HCT116 (cell line): ENCODE measurements around the gene KRTAP1-3. TPM values are rescaled to one million over a fixed set of nuclear protein-coding genes. Genes with fewer than 3 reads are reported as not detected.

Source experiments
- ATAC-seq: fragments of 200-7000 bp; cut with Tn5 transposase; 2 replicates; pipeline ENCODE4 v1.9.1; 2020; ENCODE audit warnings: mild to moderate bottlenecking, moderate library complexity
- BruUV-seq: library from RNA; stranded (reverse); fragments of 400-500 nt; replicated peaks from 2 replicates; lab custom pipeline; 2021; lab: Mats Ljungman, UMichigan
- CTCF ChIA-PET: fragments of 300-600 bp; sonication (Branson Sonifier 250); formaldehyde crosslinking; loops from one replicate; lab custom pipeline; 2021; ENCODE audit warnings: antibody characterized with exemption; lab: Charles Lee
- POLR2A ChIA-PET: fragments of 300-600, 350-600 bp; sonication (Branson Sonifier 250); formaldehyde crosslinking; loops from one replicate; lab custom pipeline; 2021; ENCODE audit warnings: antibody characterized with exemption; lab: Charles Lee
- RAD21 ChIA-PET, 2 experiments: fragments of 300-600 bp; sonication (Branson Sonifier 250); formaldehyde crosslinking; loops; one replicate each; lab custom pipeline; 2023; ENCODE audit warnings: low total read pairs in 2 of 2; ENCODE audit not compliant: uncharacterized antibody in 2 of 2, unreplicated experiment in 2 of 2, low non-redundant PET in 1 of 2; lab: Charles Lee
- DNase-seq: peaks from one replicate; pipeline ENCODE4 v3.0.0-alpha.2; 2010; ENCODE audit warnings: low read depth, low spot score
- H2AFZ ChIP-seq: fragments of 200-600 bp; shearing (Covaris generic), sonication (generic); 2 replicates; pipeline ENCODE4 v1.6.1; 2017; ENCODE audit warnings: low read depth, mixed run types, mixed read lengths, antibody characterized with exemption, low read length; ENCODE audit not compliant: poor library complexity, severe bottlenecking
- H3K27ac ChIP-seq: 2 replicates; pipeline ENCODE4 v1.5.1; 2012; ENCODE audit warnings: low read depth, low read length
- H3K27me3 ChIP-seq: fragments of 200-600 bp; sonication (generic); 2 replicates; pipeline ENCODE4 v1.6.1; 2016; ENCODE audit warnings: mixed run types, low read length, mixed read lengths; ENCODE audit not compliant: insufficient read depth
- H3K36me3 ChIP-seq, 2 experiments: fragments of 200-500 bp in 1 of 2; fragments of 200-600 bp in 1 of 2; sonication (Bioruptor generic) in 1 of 2; sonication (generic) in 1 of 2; 2 replicates each; pipeline versions ENCODE4 v1.5.1 to v1.6.1; 2014 to 2016; ENCODE audit warnings: low read length in 2 of 2, inconsistent platforms in 1 of 2, mixed read lengths in 1 of 2, mixed run types in 1 of 2; ENCODE audit not compliant: insufficient read depth in 2 of 2, control insufficient read depth in 1 of 2
- H3K4me1 ChIP-seq, 2 experiments: fragments of 200-600 bp in 1 of 2; sonication (generic) in 1 of 2; 2 replicates each; pipeline versions ENCODE4 v1.5.1 to v1.6.1; 2012 to 2017; ENCODE audit warnings: low read length in 2 of 2, inconsistent platforms in 1 of 2, mild to moderate bottlenecking in 1 of 2, mixed read lengths in 1 of 2, mixed run types in 1 of 2, moderate library complexity in 1 of 2; ENCODE audit not compliant: insufficient read depth in 2 of 2, control insufficient read depth in 1 of 2
- H3K4me2 ChIP-seq: fragments of 200-600 bp; sonication (generic); 2 replicates; pipeline ENCODE4 v1.6.1; 2017; ENCODE audit warnings: mixed run types, low read length, mixed read lengths
- H3K4me3 ChIP-seq, 2 experiments: fragments of 200-600 bp in 1 of 2; sonication (generic) in 1 of 2; replicated peaks in 1 of 2; 2 replicates each; pipeline ENCODE4 v1.5.1; 2011 to 2016; ENCODE audit warnings: low read length in 2 of 2, control low read depth in 1 of 2, low read depth in 1 of 2, mild to moderate bottlenecking in 1 of 2, mixed read lengths in 1 of 2, mixed run types in 1 of 2
- H3K79me2 ChIP-seq: fragments of 200-600 bp; sonication (generic); 2 replicates; pipeline ENCODE4 v1.6.1; 2017; ENCODE audit warnings: mild to moderate bottlenecking, mixed run types, low read length, moderate library complexity, mixed read lengths; ENCODE audit not compliant: insufficient read depth
- H3K9ac ChIP-seq: fragments of 200-600 bp; sonication (generic); 2 replicates; pipeline ENCODE4 v1.6.1; 2016; ENCODE audit warnings: low read length, mixed read lengths
- H3K9me2 ChIP-seq: fragments of 200-600 bp; sonication (generic), shearing (Covaris generic); 2 replicates; pipeline ENCODE4 v1.6.1; 2017; ENCODE audit warnings: mixed run types, mild to moderate bottlenecking, moderate library complexity; ENCODE audit not compliant: insufficient read depth
- H3K9me3 ChIP-seq, 2 experiments: fragments of 200-500 bp in 1 of 2; fragments of 200-600 bp in 1 of 2; sonication (Bioruptor generic) in 1 of 2; sonication (generic) in 1 of 2; 2 replicates each; pipeline ENCODE4 v1.6.1; 2014 to 2017; ENCODE audit warnings: low read length in 2 of 2, mixed read lengths in 2 of 2, inconsistent platforms in 1 of 2, low read depth in 1 of 2, mild to moderate bottlenecking in 1 of 2, mixed run types in 1 of 2, moderate library complexity in 1 of 2; ENCODE audit not compliant: control insufficient read depth in 1 of 2, insufficient read depth in 1 of 2
- H4K20me1 ChIP-seq: fragments of 200-600 bp; sonication (generic), shearing (Covaris generic); 2 replicates; pipeline ENCODE4 v1.6.1; 2017; ENCODE audit warnings: mixed run types, mild to moderate bottlenecking, moderate library complexity; ENCODE audit not compliant: insufficient read depth
- CEBPB ChIP-seq: IDR thresholded peaks from 2 replicates; pipeline ENCODE4 v1.6.1; 2012; ENCODE audit warnings: low read depth
- ELF1 ChIP-seq: IDR thresholded peaks from 2 replicates; pipeline ENCODE4 v1.6.1; 2012; ENCODE audit warnings: low read depth, borderline replicate concordance
- EZH2 ChIP-seq: fragments of 200-600 bp; sonication (generic); IDR thresholded peaks from 2 replicates; pipeline ENCODE4 v1.6.1; 2017; ENCODE audit warnings: antibody characterized with exemption, mixed run types
- FOSL1 ChIP-seq: IDR thresholded peaks from 2 replicates; pipeline ENCODE4 v1.6.1; 2012; ENCODE audit warnings: low read depth
- POLR2A ChIP-seq: IDR thresholded peaks from 2 replicates; pipeline ENCODE4 v1.7.0; 2011; ENCODE audit warnings: borderline replicate concordance; ENCODE audit not compliant: insufficient read depth, insufficient read length; ENCODE audit errors: extremely low read depth
- POLR2AphosphoS5 ChIP-seq: IDR thresholded peaks from 2 replicates; pipeline ENCODE4 v1.6.1; 2011; ENCODE audit warnings: mild to moderate bottlenecking, low read depth, low read length, moderate library complexity
- RAD21 ChIP-seq: IDR thresholded peaks from 2 replicates; pipeline ENCODE4 v1.6.1; 2012; ENCODE audit warnings: low read depth, mild to moderate bottlenecking
- SIN3A ChIP-seq: IDR thresholded peaks from 2 replicates; pipeline ENCODE4 v1.6.1; 2012; ENCODE audit warnings: low read depth
- SP1 ChIP-seq: IDR thresholded peaks from 2 replicates; pipeline ENCODE4 v1.6.1; 2012; ENCODE audit warnings: low read depth
- SRF ChIP-seq: IDR thresholded peaks from 2 replicates; pipeline ENCODE4 v1.6.1; 2012; ENCODE audit warnings: low read depth
- YY1 ChIP-seq: IDR thresholded peaks from 2 replicates; pipeline ENCODE4 v1.6.1; 2011; ENCODE audit warnings: low read length, low read depth, moderate library complexity, mild to moderate bottlenecking; ENCODE audit not compliant: insufficient replicate concordance; ENCODE audit errors: extremely low read depth
- ZFX ChIP-seq: fragments of 450-650 bp; IDR thresholded peaks from 2 replicates; pipeline ENCODE4 v1.6.1; 2017
- ZNF274 ChIP-seq: fragments of 200-500 bp; sonication (Bioruptor generic); IDR thresholded peaks from 2 replicates; pipeline ENCODE4 v1.6.1; 2014; ENCODE audit warnings: mild to moderate bottlenecking, low read depth, low read length, inconsistent platforms
- intact Hi-C: fragments of 100-400 bp; cut with micrococcal nuclease; formaldehyde crosslinking; loops from 2 replicates; pipeline ENCODE4 v1.10.0; 2022
- total RNA-seq: library from RNA; stranded (reverse); gene quantifications from one replicate; pipeline ENCODE4 v1.2.1, GENCODE V29; 2021; ENCODE audit not compliant: unreplicated experiment
- TF ChIP-seq, protein P1 (sequence below): IDR thresholded peaks from 2 replicates; pipeline ENCODE4 v1.6.1; 2012
- TF ChIP-seq, protein P2 (sequence below): IDR thresholded peaks from 2 replicates; pipeline ENCODE4 v1.6.1; 2011; ENCODE audit warnings: mild to moderate bottlenecking, low read length, moderate library complexity; ENCODE audit not compliant: insufficient replicate concordance; ENCODE audit errors: extremely low read depth
- TF ChIP-seq, protein P3 (sequence below): IDR thresholded peaks from 2 replicates; pipeline ENCODE4 v1.6.1; 2012
- TF ChIP-seq, protein P4 (sequence below), 3 experiments: fragments of 200-600 bp in 1 of 3; sonication (generic) in 1 of 3; IDR thresholded peaks in 2 of 3; conservative IDR thresholded peaks in 1 of 3; 2 replicates each; pipeline ENCODE4 v1.5.1; 2012 to 2017; ENCODE audit warnings: low read depth in 2 of 3, low read length in 2 of 3, antibody characterized with exemption in 1 of 3, borderline replicate concordance in 1 of 3, control low read depth in 1 of 3, mild to moderate bottlenecking in 1 of 3, mixed read lengths in 1 of 3, mixed run types in 1 of 3, moderate library complexity in 1 of 3; ENCODE audit not compliant: insufficient read depth in 1 of 3

Gene KRTAP1-3
- total RNA-seq, 1 experiment from 2014 or later = not detected

DNA sequence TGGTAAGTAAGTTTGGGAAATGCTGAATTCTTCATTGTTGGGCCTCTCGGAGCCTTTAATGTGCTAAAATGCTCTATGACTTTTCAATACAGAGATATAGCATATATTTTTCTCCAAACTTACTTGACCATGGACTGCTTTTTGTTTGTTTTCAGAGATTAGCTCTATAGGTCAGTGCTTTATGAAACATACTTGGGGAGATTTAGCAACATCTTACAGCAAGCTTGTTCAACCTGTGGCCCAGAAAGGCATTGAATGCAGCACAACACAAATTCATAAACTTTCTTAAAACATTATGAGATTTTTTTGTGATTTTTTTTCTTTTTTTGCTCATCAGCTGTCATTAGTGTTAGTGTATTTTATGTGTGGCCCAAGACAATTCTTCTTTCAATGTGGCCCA is 24.7 kb downstream of the KRTAP1-3 start:
- CTCF ChIA-PET = interaction anchor here (0.6 kb wide), 1 partner anchor 486 kb away, joined by 3 read pairs; no protein-coding TSS in a partner anchor
- Histone ChIP-seq H3K4me1 (peaks cover 0 to 6% of the 10 kb centered on the region in 2 experiments; a peak in 1 of 4 replicates), H3K4me2 (no peak overlapping the region), H4K20me1 (no peaks in the 10 kb centered on the region), H2AFZ (no peak overlapping the region), H3K27ac (no peak overlapping the region), H3K9me3 (no peaks in the 10 kb centered on the region), H3K27me3 (no peaks in the 10 kb centered on the region), H3K9me2 (no peaks in the 10 kb centered on the region), H3K36me3 (no peaks in the 10 kb centered on the region), H3K4me3 (no peak overlapping the region), H3K9ac (no peak overlapping the region), H3K79me2 (no peaks in the 10 kb centered on the region)
- POLR2A ChIA-PET = no interaction called here
- DNase-seq = no peak
- BruUV-seq = no TSS peak
- no peak for TF ChIP-seq SIN3A
- TF ChIP-seq ZNF274 = no peak
- TF ChIP-seq YY1 = no peak
- no peak for TF ChIP-seq POLR2AphosphoS5
- no peak for TF ChIP-seq ELF1
- no peak for TF ChIP-seq FOSL1
- no peak for TF ChIP-seq ZFX
- TF ChIP-seq, protein P1, sequence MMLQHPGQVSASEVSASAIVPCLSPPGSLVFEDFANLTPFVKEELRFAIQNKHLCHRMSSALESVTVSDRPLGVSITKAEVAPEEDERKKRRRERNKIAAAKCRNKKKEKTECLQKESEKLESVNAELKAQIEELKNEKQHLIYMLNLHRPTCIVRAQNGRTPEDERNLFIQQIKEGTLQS = no peak
- no peak for TF ChIP-seq POLR2A
- no peak for TF ChIP-seq SRF
- TF ChIP-seq, protein P2, sequence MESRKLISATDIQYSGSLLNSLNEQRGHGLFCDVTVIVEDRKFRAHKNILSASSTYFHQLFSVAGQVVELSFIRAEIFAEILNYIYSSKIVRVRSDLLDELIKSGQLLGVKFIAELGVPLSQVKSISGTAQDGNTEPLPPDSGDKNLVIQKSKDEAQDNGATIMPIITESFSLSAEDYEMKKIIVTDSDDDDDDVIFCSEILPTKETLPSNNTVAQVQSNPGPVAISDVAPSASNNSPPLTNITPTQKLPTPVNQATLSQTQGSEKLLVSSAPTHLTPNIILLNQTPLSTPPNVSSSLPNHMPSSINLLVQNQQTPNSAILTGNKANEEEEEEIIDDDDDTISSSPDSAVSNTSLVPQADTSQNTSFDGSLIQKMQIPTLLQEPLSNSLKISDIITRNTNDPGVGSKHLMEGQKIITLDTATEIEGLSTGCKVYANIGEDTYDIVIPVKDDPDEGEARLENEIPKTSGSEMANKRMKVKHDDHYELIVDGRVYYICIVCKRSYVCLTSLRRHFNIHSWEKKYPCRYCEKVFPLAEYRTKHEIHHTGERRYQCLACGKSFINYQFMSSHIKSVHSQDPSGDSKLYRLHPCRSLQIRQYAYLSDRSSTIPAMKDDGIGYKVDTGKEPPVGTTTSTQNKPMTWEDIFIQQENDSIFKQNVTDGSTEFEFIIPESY = no peak
- TF ChIP-seq RAD21 = no peak
- TF ChIP-seq, protein P3, sequence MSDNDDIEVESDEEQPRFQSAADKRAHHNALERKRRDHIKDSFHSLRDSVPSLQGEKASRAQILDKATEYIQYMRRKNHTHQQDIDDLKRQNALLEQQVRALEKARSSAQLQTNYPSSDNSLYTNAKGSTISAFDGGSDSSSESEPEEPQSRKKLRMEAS = no peak
- no peak for TF ChIP-seq SP1
- TF ChIP-seq EZH2 = no peak
- no peak for TF ChIP-seq CEBPB
- TF ChIP-seq, protein P4, sequence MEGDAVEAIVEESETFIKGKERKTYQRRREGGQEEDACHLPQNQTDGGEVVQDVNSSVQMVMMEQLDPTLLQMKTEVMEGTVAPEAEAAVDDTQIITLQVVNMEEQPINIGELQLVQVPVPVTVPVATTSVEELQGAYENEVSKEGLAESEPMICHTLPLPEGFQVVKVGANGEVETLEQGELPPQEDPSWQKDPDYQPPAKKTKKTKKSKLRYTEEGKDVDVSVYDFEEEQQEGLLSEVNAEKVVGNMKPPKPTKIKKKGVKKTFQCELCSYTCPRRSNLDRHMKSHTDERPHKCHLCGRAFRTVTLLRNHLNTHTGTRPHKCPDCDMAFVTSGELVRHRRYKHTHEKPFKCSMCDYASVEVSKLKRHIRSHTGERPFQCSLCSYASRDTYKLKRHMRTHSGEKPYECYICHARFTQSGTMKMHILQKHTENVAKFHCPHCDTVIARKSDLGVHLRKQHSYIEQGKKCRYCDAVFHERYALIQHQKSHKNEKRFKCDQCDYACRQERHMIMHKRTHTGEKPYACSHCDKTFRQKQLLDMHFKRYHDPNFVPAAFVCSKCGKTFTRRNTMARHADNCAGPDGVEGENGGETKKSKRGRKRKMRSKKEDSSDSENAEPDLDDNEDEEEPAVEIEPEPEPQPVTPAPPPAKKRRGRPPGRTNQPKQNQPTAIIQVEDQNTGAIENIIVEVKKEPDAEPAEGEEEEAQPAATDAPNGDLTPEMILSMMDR (IDR thresholded peaks at IDR 0.05 in 2 of 3, conservative IDR thresholded peaks at IDR 0.05 in 1 of 3; ENCODE audit: borderline replicate concordance in 1 of 3, insufficient read depth in 1 of 3, low read depth in 2 of 3, low read length in 2 of 3) = no peak
- intact Hi-C loops = no loop called here
- RAD21 ChIA-PET = no interaction called here
- no peak for ATAC-seq
